ENCODE data around the gene TNFSF9.

DNA sequence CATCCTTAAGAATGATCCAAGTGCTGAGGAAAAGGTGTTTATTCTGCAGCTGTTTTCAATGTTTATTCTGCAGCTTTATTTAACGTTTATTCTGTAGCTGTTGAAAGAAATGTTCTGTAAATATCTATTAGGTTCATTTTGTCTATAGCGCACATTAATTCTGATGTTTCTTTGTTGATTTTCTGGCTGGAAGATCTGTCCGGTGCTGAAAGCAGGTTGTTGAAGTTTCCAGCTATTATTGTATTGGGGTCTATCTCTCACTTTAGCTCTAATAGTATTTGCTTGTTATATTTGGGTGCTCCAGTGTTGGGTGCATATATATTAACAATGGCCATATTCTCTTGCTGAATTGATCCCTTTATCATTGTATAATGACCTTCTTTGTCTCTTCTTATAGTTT, 39.9 kb downstream of the TNFSF9 start:
- TF ChIP-seq, protein P1, sequence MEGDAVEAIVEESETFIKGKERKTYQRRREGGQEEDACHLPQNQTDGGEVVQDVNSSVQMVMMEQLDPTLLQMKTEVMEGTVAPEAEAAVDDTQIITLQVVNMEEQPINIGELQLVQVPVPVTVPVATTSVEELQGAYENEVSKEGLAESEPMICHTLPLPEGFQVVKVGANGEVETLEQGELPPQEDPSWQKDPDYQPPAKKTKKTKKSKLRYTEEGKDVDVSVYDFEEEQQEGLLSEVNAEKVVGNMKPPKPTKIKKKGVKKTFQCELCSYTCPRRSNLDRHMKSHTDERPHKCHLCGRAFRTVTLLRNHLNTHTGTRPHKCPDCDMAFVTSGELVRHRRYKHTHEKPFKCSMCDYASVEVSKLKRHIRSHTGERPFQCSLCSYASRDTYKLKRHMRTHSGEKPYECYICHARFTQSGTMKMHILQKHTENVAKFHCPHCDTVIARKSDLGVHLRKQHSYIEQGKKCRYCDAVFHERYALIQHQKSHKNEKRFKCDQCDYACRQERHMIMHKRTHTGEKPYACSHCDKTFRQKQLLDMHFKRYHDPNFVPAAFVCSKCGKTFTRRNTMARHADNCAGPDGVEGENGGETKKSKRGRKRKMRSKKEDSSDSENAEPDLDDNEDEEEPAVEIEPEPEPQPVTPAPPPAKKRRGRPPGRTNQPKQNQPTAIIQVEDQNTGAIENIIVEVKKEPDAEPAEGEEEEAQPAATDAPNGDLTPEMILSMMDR (IDR thresholded peaks at IDR 0.05): no peak
- TF ChIP-seq POLR2A (IDR thresholded peaks at IDR 0.05): no peak
- TF ChIP-seq POLR2AphosphoS5 (IDR thresholded peaks at IDR 0.05): no peak
- TF ChIP-seq EP300 (IDR thresholded peaks at IDR 0.05): no peak
